ENCODE data around the gene SEMA3D.

DNA sequence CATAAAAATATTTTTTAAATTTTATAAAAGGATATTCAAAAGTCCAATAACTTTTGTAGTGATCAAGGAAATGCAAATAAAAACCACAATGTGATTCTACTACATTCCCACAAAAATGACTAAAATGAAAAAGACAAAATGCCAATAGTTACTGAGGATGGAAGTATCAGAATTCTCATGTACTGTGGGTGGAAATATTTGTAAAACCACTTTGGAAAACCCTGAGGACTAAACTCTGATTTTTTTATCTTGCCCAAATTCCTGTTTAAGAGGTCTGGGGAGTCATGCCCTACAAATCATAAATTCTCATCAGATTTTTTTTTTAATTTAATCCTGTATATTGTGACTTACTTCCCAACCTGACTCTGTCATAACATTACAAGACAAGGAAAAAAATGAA is 9.8 kb upstream of the SEMA3D start:
- TF ChIP-seq EZH2 (IDR thresholded peaks at IDR 0.05; ENCODE audit: low read depth, unreplicated experiment) (no peak), CTCF (conservative IDR thresholded peaks at IDR 0.05; ENCODE audit: low read depth in 2 of 2) (no peak), POLR2AphosphoS5 (IDR thresholded peaks at IDR 0.05; ENCODE audit: low read depth) (no peak), EZH2phosphoT487 (IDR thresholded peaks at IDR 0.05; ENCODE audit: unreplicated experiment) (no peak), JUNB (IDR thresholded peaks at IDR 0.05; ENCODE audit: unreplicated experiment) (no peak), ZNF462 (CRISPR knock-in tag; IDR thresholded peaks at IDR 0.05) (no peak), ZNF114 (CRISPR knock-in tag; IDR thresholded peaks at IDR 0.05) (no peak), NANOG (IDR thresholded peaks at IDR 0.05; ENCODE audit: borderline replicate concordance) (no peak), CREB1 (CRISPR knock-in tag; IDR thresholded peaks at IDR 0.05; ENCODE audit: low read depth) (no peak), ZNF331 (CRISPR knock-in tag; IDR thresholded peaks at IDR 0.05; ENCODE audit: low read depth) (no peak), STAT1 (IDR thresholded peaks at IDR 0.05; ENCODE audit: unreplicated experiment) (no peak)
- TF ChIP-seq, protein P1, sequence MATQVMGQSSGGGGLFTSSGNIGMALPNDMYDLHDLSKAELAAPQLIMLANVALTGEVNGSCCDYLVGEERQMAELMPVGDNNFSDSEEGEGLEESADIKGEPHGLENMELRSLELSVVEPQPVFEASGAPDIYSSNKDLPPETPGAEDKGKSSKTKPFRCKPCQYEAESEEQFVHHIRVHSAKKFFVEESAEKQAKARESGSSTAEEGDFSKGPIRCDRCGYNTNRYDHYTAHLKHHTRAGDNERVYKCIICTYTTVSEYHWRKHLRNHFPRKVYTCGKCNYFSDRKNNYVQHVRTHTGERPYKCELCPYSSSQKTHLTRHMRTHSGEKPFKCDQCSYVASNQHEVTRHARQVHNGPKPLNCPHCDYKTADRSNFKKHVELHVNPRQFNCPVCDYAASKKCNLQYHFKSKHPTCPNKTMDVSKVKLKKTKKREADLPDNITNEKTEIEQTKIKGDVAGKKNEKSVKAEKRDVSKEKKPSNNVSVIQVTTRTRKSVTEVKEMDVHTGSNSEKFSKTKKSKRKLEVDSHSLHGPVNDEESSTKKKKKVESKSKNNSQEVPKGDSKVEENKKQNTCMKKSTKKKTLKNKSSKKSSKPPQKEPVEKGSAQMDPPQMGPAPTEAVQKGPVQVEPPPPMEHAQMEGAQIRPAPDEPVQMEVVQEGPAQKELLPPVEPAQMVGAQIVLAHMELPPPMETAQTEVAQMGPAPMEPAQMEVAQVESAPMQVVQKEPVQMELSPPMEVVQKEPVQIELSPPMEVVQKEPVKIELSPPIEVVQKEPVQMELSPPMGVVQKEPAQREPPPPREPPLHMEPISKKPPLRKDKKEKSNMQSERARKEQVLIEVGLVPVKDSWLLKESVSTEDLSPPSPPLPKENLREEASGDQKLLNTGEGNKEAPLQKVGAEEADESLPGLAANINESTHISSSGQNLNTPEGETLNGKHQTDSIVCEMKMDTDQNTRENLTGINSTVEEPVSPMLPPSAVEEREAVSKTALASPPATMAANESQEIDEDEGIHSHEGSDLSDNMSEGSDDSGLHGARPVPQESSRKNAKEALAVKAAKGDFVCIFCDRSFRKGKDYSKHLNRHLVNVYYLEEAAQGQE (IDR thresholded peaks at IDR 0.05; ENCODE audit: unreplicated experiment) = no peak

All from GM23338 (cell line).